Neuronal stem cell (in vitro differentiated cells): ENCODE results near the gene CREBL2.

Source experiments
- DNase-seq: peaks from one replicate; pipeline ENCODE4 v3.0.0-alpha.2; 2013; ENCODE audit warnings: low spot score
- H2AFZ ChIP-seq: one replicate; pipeline ENCODE4 v1.6.1; 2013; ENCODE audit warnings: mild to moderate bottlenecking, low read length, inconsistent platforms
- H2AK5ac ChIP-seq: 2 replicates; pipeline ENCODE4 v1.6.1; 2013; ENCODE audit warnings: low read depth, mild to moderate bottlenecking, inconsistent platforms, low read length, moderate library complexity, mixed read lengths
- H2BK120ac ChIP-seq: 2 replicates; pipeline ENCODE4 v1.6.1; 2013; ENCODE audit warnings: low read depth, mild to moderate bottlenecking, inconsistent platforms, low read length, moderate library complexity, mixed read lengths
- H2BK12ac ChIP-seq: one replicate; pipeline ENCODE4 v1.6.1; 2013; ENCODE audit warnings: low read length, inconsistent platforms
- H2BK15ac ChIP-seq: 2 replicates; pipeline ENCODE4 v1.6.1; 2013; ENCODE audit warnings: mild to moderate bottlenecking, low read length, inconsistent platforms, mixed read lengths
- H2BK5ac ChIP-seq: one replicate; pipeline ENCODE4 v1.6.1; 2013; ENCODE audit warnings: inconsistent platforms, mild to moderate bottlenecking, low read length, moderate library complexity
- H3K14ac ChIP-seq: one replicate; pipeline ENCODE4 v1.6.1; 2013; ENCODE audit warnings: low read length, inconsistent platforms
- H3K18ac ChIP-seq: 2 replicates; pipeline ENCODE4 v1.6.1; 2013; ENCODE audit warnings: low read length, inconsistent platforms
- H3K23ac ChIP-seq: 2 replicates; pipeline ENCODE4 v1.6.1; 2013; ENCODE audit warnings: low read depth, mild to moderate bottlenecking, mixed read lengths, low read length, inconsistent platforms; ENCODE audit not compliant: poor library complexity
- H3K27ac ChIP-seq: replicated peaks from 3 replicates; pipeline ENCODE4 v1.5.1; 2013; ENCODE audit warnings: low read length, inconsistent platforms
- H3K27me3 ChIP-seq, 3 experiments: 2 replicates each; pipeline ENCODE4 v1.6.1; 2013; ENCODE audit warnings: low read length in 3 of 3, mild to moderate bottlenecking in 2 of 3, inconsistent platforms in 1 of 3, low read depth in 1 of 3, mixed read lengths in 1 of 3, moderate library complexity in 1 of 3; ENCODE audit not compliant: control insufficient read depth in 3 of 3, insufficient read depth in 3 of 3
- H3K36me3 ChIP-seq, 2 donors: replicated peaks in 1 of 2; 2 replicates each; pipeline ENCODE4 v1.6.1; 2013; ENCODE audit warnings: low read length in 2 of 2; ENCODE audit not compliant: control insufficient read depth in 2 of 2, insufficient read depth in 2 of 2
- H3K4ac ChIP-seq: 2 replicates; pipeline ENCODE4 v1.6.1; 2013; ENCODE audit warnings: inconsistent platforms, mild to moderate bottlenecking, low read length, moderate library complexity
- H3K4me1 ChIP-seq, 2 donors: 1 replicate in 1 of 2; 2 replicates in 1 of 2; pipeline ENCODE4 v1.6.1; 2013; ENCODE audit warnings: low read length in 2 of 2, low read depth in 1 of 2; ENCODE audit not compliant: control insufficient read depth in 2 of 2, insufficient read depth in 1 of 2
- H3K4me2 ChIP-seq: one replicate; pipeline ENCODE4 v1.6.1; 2013; ENCODE audit warnings: mild to moderate bottlenecking, low read length, inconsistent platforms; ENCODE audit not compliant: insufficient read depth, poor library complexity, severe bottlenecking
- H3K4me3 ChIP-seq, 2 donors: 2 replicates each; pipeline ENCODE4 v1.5.1; 2013; ENCODE audit warnings: low read length in 2 of 2, mild to moderate bottlenecking in 2 of 2, inconsistent platforms in 1 of 2, moderate library complexity in 1 of 2
- H3K79me1 ChIP-seq: one replicate; pipeline ENCODE4 v1.6.1; 2013; ENCODE audit warnings: low read depth, mild to moderate bottlenecking, inconsistent platforms, low read length, moderate library complexity
- H3K9ac ChIP-seq: one replicate; pipeline ENCODE4 v1.6.1; 2013; ENCODE audit warnings: mild to moderate bottlenecking, low read depth, low read length, inconsistent platforms; ENCODE audit not compliant: poor library complexity
- H3K9me3 ChIP-seq, 2 donors: replicated peaks in 1 of 2; 2 replicates each; pipeline versions ENCODE3 to v1.6.1; 2013; ENCODE audit warnings: low read length in 2 of 2, mild to moderate bottlenecking in 2 of 2, inconsistent platforms in 1 of 2, low read depth in 1 of 2, mixed read lengths in 1 of 2, moderate library complexity in 1 of 2; ENCODE audit not compliant: control insufficient read depth in 2 of 2, insufficient read depth in 1 of 2
- H4K8ac ChIP-seq: one replicate; pipeline ENCODE4 v1.6.1; 2013; ENCODE audit warnings: low read depth, mild to moderate bottlenecking, inconsistent platforms, low read length, moderate library complexity
- H4K91ac ChIP-seq: one replicate; pipeline ENCODE4 v1.6.1; 2013; ENCODE audit warnings: low read length, low read depth, mild to moderate bottlenecking, inconsistent platforms; ENCODE audit not compliant: poor library complexity
- WGBS, 2 donors: extraction: QIAGEN DNeasy Blood & Tissue Kit; methylation state at CpG; one replicate each; pipeline ENCODE4 v1.1.7; 2013; ENCODE audit warnings: missing lambda C conversion rate in 2 of 2, mixed read lengths in 1 of 2; ENCODE audit not compliant: insufficient read length in 2 of 2, insufficient replicate concordance in 1 of 2; ENCODE audit errors: extremely low coverage in 2 of 2; 5-methylcytosine and 5-hydroxymethylcytosine counted together

The CREBL2 gene

DNA sequence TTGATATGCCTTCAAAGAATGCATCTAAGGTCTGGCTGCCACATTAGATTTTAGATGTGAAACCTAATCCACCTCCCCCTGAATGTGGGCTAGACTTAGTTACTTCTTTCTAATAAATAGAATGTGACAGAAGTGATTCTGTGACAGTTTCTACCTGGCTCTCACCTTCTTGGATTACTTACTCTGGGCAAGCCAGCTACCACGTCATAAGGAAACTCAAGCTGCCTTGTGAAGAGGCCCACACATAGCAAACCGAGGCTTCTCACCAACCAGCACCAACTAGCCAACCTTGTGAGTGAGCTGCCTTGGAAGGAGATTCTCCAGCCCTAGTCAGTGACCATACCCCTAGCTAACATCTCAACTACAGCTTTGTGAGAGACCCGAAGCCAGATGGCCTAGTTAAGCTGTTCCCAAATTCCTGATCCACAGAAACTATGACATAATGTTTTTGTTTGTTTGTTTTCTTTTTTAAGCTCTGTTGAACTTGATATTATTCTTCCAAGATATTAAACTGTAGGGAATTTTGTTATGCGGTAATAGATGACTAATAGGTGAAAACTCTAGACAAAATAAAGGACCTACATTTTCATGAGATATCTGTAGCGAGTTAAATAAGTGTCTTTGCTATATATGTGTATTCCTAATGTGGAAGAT is 78.1 kb downstream of the CREBL2 start:
- no peak overlapping the region for H3K4me3 ChIP-seq
- H2BK15ac ChIP-seq, result no peak overlapping the region
- H3K23ac ChIP-seq, result no peak overlapping the region
- no peak overlapping the region for H3K18ac ChIP-seq
- no peak overlapping the region for H3K9ac ChIP-seq
- no peak overlapping the region for H2AFZ ChIP-seq
- no peak overlapping the region for H3K4ac ChIP-seq
- peaks cover 8 to 9% of the 10 kb centered on the region in 2 donors for H3K4me1 ChIP-seq
- no peak overlapping the region for H3K27ac ChIP-seq
- H3K36me3 ChIP-seq, result no peaks in the 10 kb centered on the region
- no peak overlapping the region for H2BK5ac ChIP-seq
- no peak overlapping the region for H2BK12ac ChIP-seq
- no peak overlapping the region for H3K4me2 ChIP-seq
- H3K9me3 ChIP-seq, result no peaks in the 10 kb centered on the region
- H2AK5ac ChIP-seq, result no peak overlapping the region
- H3K27me3 ChIP-seq, result no peaks in the 10 kb centered on the region
- H4K8ac ChIP-seq, result no peak overlapping the region
- no peak for DNase-seq
- no peak overlapping the region for H2BK120ac ChIP-seq
- no peak overlapping the region for H3K14ac ChIP-seq
- H4K91ac ChIP-seq, result no peak overlapping the region
- no CpG with 5 or more reads among the region's 5 CpGs for WGBS, 2 donors
- no peaks in the 10 kb centered on the region for H3K79me1 ChIP-seq

DNA sequence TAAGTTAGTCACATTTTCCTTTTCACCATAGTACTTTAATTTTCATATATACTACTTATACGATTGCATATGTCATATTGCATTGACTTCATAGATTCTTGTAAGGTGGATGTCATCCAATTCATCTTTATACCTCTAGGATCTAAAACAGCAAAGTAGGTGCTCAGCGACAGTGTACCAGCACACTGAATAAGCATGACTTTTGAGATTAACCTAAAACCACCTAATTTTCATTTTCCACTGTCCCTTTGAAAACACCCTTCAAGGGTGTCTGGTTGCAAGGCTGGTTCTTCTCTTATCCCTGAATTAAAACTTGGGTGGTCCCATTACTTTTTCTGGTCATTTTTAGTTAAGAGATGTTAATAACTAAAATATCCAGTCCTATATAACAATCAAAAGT is 79.9 kb downstream of the CREBL2 start:
- Histone ChIP-seq H3K27ac (no peak overlapping the region), H3K23ac (no peak overlapping the region), H2BK5ac (no peak overlapping the region), H3K18ac (no peak overlapping the region), H3K4me2 (no peak overlapping the region), H4K91ac (no peak overlapping the region), H2AFZ (no peak overlapping the region), H3K9me3 (no peaks in the 10 kb centered on the region), H3K14ac (no peak overlapping the region), H2BK12ac (no peak overlapping the region), H2AK5ac (no peak overlapping the region), H3K4ac (no peak overlapping the region), H3K4me3 (no peak overlapping the region), H2BK15ac (no peak overlapping the region), H3K36me3 (no peaks in the 10 kb centered on the region), H3K9ac (no peak overlapping the region), H3K4me1 (peaks cover 0 to 4% of the 10 kb centered on the region in 2 donors), H3K79me1 (no peaks in the 10 kb centered on the region), H4K8ac (no peak overlapping the region), H2BK120ac (no peak overlapping the region), H3K27me3 (no peaks in the 10 kb centered on the region)
- WGBS, 2 donors, result 100% methylated on average over 1 of the region's 2 CpGs; no CpG with 5 or more reads in 1 of the 2 donors
- no peak for DNase-seq

DNA sequence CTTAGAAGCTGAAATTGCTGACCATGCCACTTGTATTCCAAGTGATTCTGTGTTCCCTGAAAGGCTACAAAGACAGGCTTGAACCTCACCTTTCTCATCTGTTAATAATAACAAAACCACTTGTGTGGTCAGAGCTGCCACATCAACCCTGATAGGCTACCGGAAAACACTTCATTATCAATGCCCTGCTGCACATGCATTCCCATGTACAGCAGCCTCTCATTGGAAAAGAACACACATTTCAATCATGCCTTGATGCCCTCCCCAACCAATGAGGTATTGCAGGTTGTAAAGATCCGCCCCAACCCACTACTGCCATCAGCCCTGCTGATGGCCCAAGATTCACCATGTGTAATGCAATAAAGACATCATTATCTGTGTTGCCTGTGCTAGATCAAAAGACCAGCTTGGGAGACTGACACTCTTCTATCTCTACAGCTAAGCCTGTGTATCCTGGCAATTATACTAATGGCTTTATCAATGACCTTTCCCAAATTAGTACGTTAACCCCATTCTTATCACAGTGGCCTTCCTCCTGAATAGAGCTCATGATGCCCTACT is 81.5 kb downstream of the CREBL2 start:
- Histone ChIP-seq H3K79me1 (no peaks in the 10 kb centered on the region), H2AK5ac (no peak overlapping the region), H3K4ac (no peak overlapping the region), H4K91ac (no peak overlapping the region), H3K9ac (no peak overlapping the region), H2BK120ac (no peak overlapping the region), H3K4me2 (no peak overlapping the region), H2BK12ac (no peak overlapping the region), H3K9me3 (no peaks in the 10 kb centered on the region), H3K14ac (no peak overlapping the region), H3K27me3 (no peaks in the 10 kb centered on the region), H4K8ac (no peak overlapping the region), H2BK15ac (no peak overlapping the region), H3K36me3 (no peaks in the 10 kb centered on the region), H3K23ac (no peak overlapping the region), H2AFZ (no peak overlapping the region), H3K4me1 (no peaks in the 10 kb centered on the region), H3K18ac (no peak overlapping the region), H3K27ac (no peak overlapping the region), H3K4me3 (no peak overlapping the region), H2BK5ac (no peak overlapping the region)
- no peak for DNase-seq
- WGBS, 2 donors, result no CpG with 5 or more reads among the region's 3 CpGs
